Central memory CD4-positive, alpha-beta T cell (primary cell): ENCODE data around the gene COL7A1.

Experiments used
- DNase-seq: peaks from one replicate; pipeline ENCODE4 v3.0.0; 2022

The COL7A1 gene

GRCh38 chr3:48591886-48592518 is 3.1 kb downstream of the COL7A1 start:
- DNase-seq = no peak

GRCh38 chr3:48591436-48591835 is 3.7 kb downstream of the COL7A1 start:
- DNase-seq = no peak

- no peak for DNase-seq
These were observed 6.9 kb downstream of the COL7A1 start for GRCh38 chr3:48588230-48588629.

GRCh38 chr3:48587686-48588085 is 7.4 kb downstream of the COL7A1 start:
- DNase-seq = no peak

- DNase-seq = no peak
These were observed 9.7 kb downstream of the COL7A1 start for GRCh38 chr3:48585411-48585810.

GRCh38 chr3:48584836-48585235 is 10.3 kb downstream of the COL7A1 start:
- DNase-seq = no peak

- no peak for DNase-seq
These were observed 13.3 kb downstream of the COL7A1 start for GRCh38 chr3:48581621-48582481.

- no peak for DNase-seq
These were observed 18.5 kb downstream of the COL7A1 start for GRCh38 chr3:48576647-48577046.

GRCh38 chr3:48575366-48575765 is 19.8 kb downstream of the COL7A1 start:
- DNase-seq = no peak

GRCh38 chr3:48573973-48574585 is 21.1 kb downstream of the COL7A1 start:
- no peak for DNase-seq

GRCh38 chr3:48572517-48572916 is 22.6 kb downstream of the COL7A1 start:
- no peak for DNase-seq

- DNase-seq = no peak
These were observed 23.2 kb downstream of the COL7A1 start for GRCh38 chr3:48571938-48572337.

- no peak for DNase-seq
These were observed 25.2 kb downstream of the COL7A1 start for GRCh38 chr3:48569808-48570450.

GRCh38 chr3:48569400-48569799 is 25.7 kb downstream of the COL7A1 start:
- no peak for DNase-seq

- DNase-seq = no peak
These were observed 26.7 kb downstream of the COL7A1 start for GRCh38 chr3:48568476-48568875.

- no peak for DNase-seq
These were observed 27.6 kb downstream of the COL7A1 start for GRCh38 chr3:48567500-48567899.

- DNase-seq = no peak
These were observed 28.0 kb downstream of the COL7A1 start for GRCh38 chr3:48567090-48567489.

GRCh38 chr3:48566401-48566760 is 28.7 kb downstream of the COL7A1 start:
- no peak for DNase-seq

GRCh38 chr3:48565591-48566400 is 29.3 kb downstream of the COL7A1 start:
- no peak for DNase-seq

GRCh38 chr3:48565186-48565585 is 29.9 kb downstream of the COL7A1 start:
- DNase-seq = no peak

GRCh38 chr3:48564667-48565066 is 30.5 kb downstream of the COL7A1 start:
- no peak for DNase-seq

GRCh38 chr3:48564022-48564421 is 31.1 kb downstream of the COL7A1 start:
- DNase-seq = no peak
